ENCODE data around the gene PTBP3. TPM values are rescaled to one million over a fixed set of nuclear protein-coding genes. Genes with fewer than 3 reads are reported as not detected.
A peak's percentile ranks its signal among the peaks of the same experiment; 100 is the strongest.

Gene PTBP3
- total RNA-seq, 3 donors from 2014 or later: 73.1 to 81.1 (median 73.5) TPM

- H3K36me3 Mint-ChIP-seq (ENCODE audit: insufficient read depth): no peaks in the 10 kb centered on the region
- DNase-seq (no peak), ATAC-seq (no peak)
- no peaks in the 10 kb centered on the region for H3K9me3 Mint-ChIP-seq
- H3K4me3 Mint-ChIP-seq: peak overlapping the region; percentile 64
- peaks cover 70% of the 10 kb centered on the region for H3K4me1 Mint-ChIP-seq (ENCODE audit: low read depth)
- H3K27me3 Mint-ChIP-seq (ENCODE audit: low read depth): no peaks in the 10 kb centered on the region
These were observed 157.6 kb downstream of the PTBP3 start for GRCh38 chr9:112175796-112176315.

GRCh38 chr9:112174965-112175795 lies 158.2 kb downstream of the PTBP3 start, which contains the start of gene SUSD1:
TSS of gene SUSD1 (minus strand) at chr9:112175297. CDS start at chr9:112175235, 62 bp downstream.
- H3K9me3 Mint-ChIP-seq: no peaks in the 10 kb centered on the region

GRCh38 chr9:112174222-112174964 lies 159.0 kb downstream of the PTBP3 start:
- DNase-seq (peak; percentile 60), ATAC-seq (peak; percentile 93 to 95)
- no peaks in the 10 kb centered on the region for H3K27me3 Mint-ChIP-seq (ENCODE audit: low read depth)
- no peaks in the 10 kb centered on the region for H3K36me3 Mint-ChIP-seq (ENCODE audit: insufficient read depth)
- H3K4me1 Mint-ChIP-seq (ENCODE audit: low read depth): peaks cover 68% of the 10 kb centered on the region
- no peaks in the 10 kb centered on the region for H3K9me3 Mint-ChIP-seq
- H3K4me3 Mint-ChIP-seq: peak overlapping the region; percentile 78

More at GRCh38 chr9:112174965-112175795, 158.2 kb downstream of the PTBP3 start, which contains the start of gene SUSD1:
- H3K4me1 Mint-ChIP-seq (ENCODE audit: low read depth): peaks cover 67% of the 10 kb centered on the region
- no peaks in the 10 kb centered on the region for H3K36me3 Mint-ChIP-seq (ENCODE audit: insufficient read depth)
- H3K4me3 Mint-ChIP-seq: peak within 1 kb of the TSS; percentile 78
- no peaks in the 10 kb centered on the region for H3K27me3 Mint-ChIP-seq (ENCODE audit: low read depth)
- ATAC-seq: peak; percentile 63 to 68
- DNase-seq: peak; percentile 7

DNA sequence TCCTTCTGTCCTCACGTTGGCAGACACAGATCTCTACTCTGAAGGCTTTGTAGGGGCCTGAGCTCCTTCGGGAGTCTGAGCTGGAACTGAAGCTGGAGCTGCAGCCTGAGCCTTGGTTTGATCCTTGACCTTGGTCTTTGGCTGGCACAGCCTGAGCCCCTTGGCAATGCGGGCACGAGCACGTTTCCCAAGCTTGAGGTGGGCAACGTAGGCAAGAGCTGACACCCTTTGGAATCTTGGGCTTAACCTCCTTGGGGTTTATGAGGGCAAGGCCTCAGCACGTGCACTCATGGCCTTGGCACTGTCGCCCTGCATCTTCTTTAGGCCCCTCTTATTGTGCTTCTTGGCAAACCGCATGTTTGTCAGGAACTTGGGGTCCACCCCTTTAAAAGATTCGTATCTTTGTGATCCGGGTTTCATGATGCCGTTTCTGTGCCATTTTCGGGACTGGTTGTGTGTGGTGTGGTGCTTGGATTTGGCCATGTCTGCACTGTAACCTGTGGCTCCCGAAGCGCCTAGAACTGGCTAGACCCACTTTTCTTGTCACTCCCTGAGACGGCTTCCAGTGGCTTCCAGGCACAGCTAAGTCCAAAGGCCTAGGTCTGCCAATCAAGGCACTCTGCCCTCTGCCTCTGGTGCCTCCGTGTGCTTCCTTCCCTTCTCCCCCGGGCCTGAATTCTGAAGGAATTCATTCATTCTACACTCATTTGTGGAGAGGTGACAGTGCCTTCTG lies 159.8 kb downstream of the PTBP3 start:
- DNase-seq (no peak), ATAC-seq (no peak)
- Mint-ChIP-seq H3K36me3 (ENCODE audit: insufficient read depth) (no peaks in the 10 kb centered on the region), H3K9me3 (no peaks in the 10 kb centered on the region), H3K4me1 (ENCODE audit: low read depth) (peaks cover 73% of the 10 kb centered on the region), H3K4me3 (peak overlapping the region; percentile 78), H3K27me3 (ENCODE audit: low read depth) (no peaks in the 10 kb centered on the region)

GRCh38 chr9:112170968-112171367 lies 162.5 kb downstream of the PTBP3 start:
- ATAC-seq: no peak

DNA sequence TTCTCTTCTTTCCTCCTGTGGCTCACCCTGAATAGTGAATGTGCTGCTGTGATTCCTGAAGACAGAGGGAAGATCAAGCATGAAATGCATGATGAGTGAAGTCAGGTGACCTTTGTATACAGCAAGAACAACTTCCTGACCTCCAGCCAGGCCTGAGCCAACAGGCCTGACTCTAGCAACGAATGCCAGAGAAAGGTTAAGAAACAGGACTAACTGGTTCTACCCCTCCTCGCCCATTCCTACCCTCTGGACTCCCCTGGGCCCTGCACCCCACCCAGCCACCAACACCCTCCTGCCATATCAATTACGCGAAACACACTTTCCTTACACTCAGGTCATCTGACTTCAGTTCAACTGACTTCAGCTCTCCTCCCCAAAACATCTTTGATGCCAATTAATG lies 163.2 kb downstream of the PTBP3 start:
- Mint-ChIP-seq H3K36me3 (ENCODE audit: insufficient read depth) (no peaks in the 10 kb centered on the region), H3K9me3 (no peaks in the 10 kb centered on the region), H3K4me1 (ENCODE audit: low read depth) (peaks cover 64% of the 10 kb centered on the region), H3K27me3 (ENCODE audit: low read depth) (no peaks in the 10 kb centered on the region), H3K4me3 (no peak overlapping the region)
- ATAC-seq (no peak), DNase-seq (no peak)

More at GRCh38 chr9:112170968-112171367, 162.5 kb downstream of the PTBP3 start:
- Mint-ChIP-seq H3K4me3 (no peak overlapping the region), H3K36me3 (ENCODE audit: insufficient read depth) (no peaks in the 10 kb centered on the region), H3K4me1 (ENCODE audit: low read depth) (peaks cover 66% of the 10 kb centered on the region), H3K27me3 (ENCODE audit: low read depth) (no peaks in the 10 kb centered on the region), H3K9me3 (no peaks in the 10 kb centered on the region)
- DNase-seq: no peak

DNA sequence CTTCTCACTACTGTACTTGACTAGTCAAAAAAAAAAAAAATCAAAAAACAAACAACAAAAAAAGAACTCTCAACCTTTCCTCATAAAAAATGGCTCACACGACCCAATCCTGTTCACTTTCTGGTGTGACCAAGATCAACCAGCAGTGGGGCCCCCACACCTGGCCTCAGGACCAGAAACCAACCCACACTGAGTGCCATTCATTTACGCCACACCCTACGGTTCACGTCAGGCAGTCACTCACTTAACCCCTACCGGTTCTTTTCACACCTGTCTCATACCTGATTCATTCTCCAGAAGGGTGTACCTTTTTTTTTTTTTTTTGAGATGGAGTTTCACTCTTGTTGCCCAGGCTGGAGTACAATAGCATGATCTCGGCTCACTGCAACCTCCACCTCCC lies 164.1 kb downstream of the PTBP3 start:
- H3K4me1 Mint-ChIP-seq (ENCODE audit: low read depth): peaks cover 62% of the 10 kb centered on the region
- no peaks in the 10 kb centered on the region for H3K9me3 Mint-ChIP-seq
- no peak for DNase-seq
- no peaks in the 10 kb centered on the region for H3K36me3 Mint-ChIP-seq (ENCODE audit: insufficient read depth)
- ATAC-seq: no peak
- H3K27me3 Mint-ChIP-seq (ENCODE audit: low read depth): no peaks in the 10 kb centered on the region
- H3K4me3 Mint-ChIP-seq: no peak overlapping the region

DNA sequence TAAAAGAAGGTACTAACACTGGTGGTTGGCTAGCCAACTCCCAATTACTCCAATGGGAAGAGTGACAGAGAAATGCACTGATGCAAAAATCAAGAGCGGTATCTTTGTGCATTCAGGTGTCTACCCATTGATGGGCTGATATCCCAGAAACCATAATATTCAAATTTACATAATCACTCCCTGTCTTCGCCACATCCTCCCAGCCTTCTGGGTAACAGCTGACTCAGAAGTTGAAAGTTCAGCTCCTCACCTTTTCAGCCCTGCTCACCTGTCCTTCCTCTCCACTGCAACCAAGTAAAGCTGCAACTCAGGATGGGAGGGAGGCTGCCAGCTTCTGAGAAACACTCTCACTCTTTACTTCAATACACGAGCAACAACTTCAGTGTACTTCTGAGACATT lies 165.2 kb downstream of the PTBP3 start:
- DNase-seq (no peak), ATAC-seq (no peak)
- Mint-ChIP-seq H3K27me3 (ENCODE audit: low read depth) (no peaks in the 10 kb centered on the region), H3K4me3 (no peak overlapping the region), H3K36me3 (ENCODE audit: insufficient read depth) (no peaks in the 10 kb centered on the region), H3K9me3 (no peaks in the 10 kb centered on the region), H3K4me1 (ENCODE audit: low read depth) (peaks cover 51% of the 10 kb centered on the region)

Other genes starting within 250 kb of the PTBP3 start
- 1 to 10 TPM; 2.3 to 2.7 (median 2.4) TPM for gene SUSD1, start 158.3 kb downstream of the PTBP3 start, total RNA-seq
- 1 to 10 TPM; 4.7 to 7.8 (median 5.7) TPM for gene HSDL2, start 46.5 kb upstream of the PTBP3 start, total RNA-seq
- gene KIAA1958, start 153.2 kb upstream of the PTBP3 start, total RNA-seq: 1 to 10 TPM; 4.7 to 6.9 (median 6.7) TPM